GM19035 (cell line): ENCODE measurements around the gene C2orf92.

Source experiments
- ATAC-seq: cut with Tn5 transposase; IDR thresholded peaks from one replicate; pipeline ENCODE4 v1.9.1; 2021; ENCODE audit not compliant: unreplicated experiment

The C2orf92 gene

GRCh38 chr2:97740590-97741182 is 71.2 kb downstream of the C2orf92 start:
- no peak for ATAC-seq

GRCh38 chr2:97741251-97741650 is 71.7 kb downstream of the C2orf92 start:
- no peak for ATAC-seq

- no peak for ATAC-seq
Measured at GRCh38 chr2:97741686-97742085, 72.2 kb downstream of the C2orf92 start.

GRCh38 chr2:97742381-97742847 is 72.9 kb downstream of the C2orf92 start:
- no peak for ATAC-seq

- no peak for ATAC-seq
Measured at GRCh38 chr2:97743913-97744312, 74.4 kb downstream of the C2orf92 start.

- ATAC-seq, result no peak
Measured at GRCh38 chr2:97745474-97746174, 76.1 kb downstream of the C2orf92 start.

- no peak for ATAC-seq
Measured at GRCh38 chr2:97747285-97747684, 77.8 kb downstream of the C2orf92 start.

- ATAC-seq, result no peak
Measured at GRCh38 chr2:97747716-97748115, 78.2 kb downstream of the C2orf92 start.

- ATAC-seq, result no peak
Measured at GRCh38 chr2:97749581-97749980, 80.1 kb downstream of the C2orf92 start.

- no peak for ATAC-seq
Measured at GRCh38 chr2:97750017-97750416, 80.5 kb downstream of the C2orf92 start.

- ATAC-seq, result no peak
Measured at GRCh38 chr2:97751752-97752151, 82.2 kb downstream of the C2orf92 start.
